NCI-H146 treated with DMSO at 0.1 percent for 48 hours (cell line): Measurements from ENCODE around the gene IGLL5.

Source experiments
- DNase-seq: peaks from one replicate; lab custom pipeline; 2025; ENCODE audit not compliant: unreplicated experiment; lab: John Stamatoyannopoulos, UW

Gene IGLL5

DNA sequence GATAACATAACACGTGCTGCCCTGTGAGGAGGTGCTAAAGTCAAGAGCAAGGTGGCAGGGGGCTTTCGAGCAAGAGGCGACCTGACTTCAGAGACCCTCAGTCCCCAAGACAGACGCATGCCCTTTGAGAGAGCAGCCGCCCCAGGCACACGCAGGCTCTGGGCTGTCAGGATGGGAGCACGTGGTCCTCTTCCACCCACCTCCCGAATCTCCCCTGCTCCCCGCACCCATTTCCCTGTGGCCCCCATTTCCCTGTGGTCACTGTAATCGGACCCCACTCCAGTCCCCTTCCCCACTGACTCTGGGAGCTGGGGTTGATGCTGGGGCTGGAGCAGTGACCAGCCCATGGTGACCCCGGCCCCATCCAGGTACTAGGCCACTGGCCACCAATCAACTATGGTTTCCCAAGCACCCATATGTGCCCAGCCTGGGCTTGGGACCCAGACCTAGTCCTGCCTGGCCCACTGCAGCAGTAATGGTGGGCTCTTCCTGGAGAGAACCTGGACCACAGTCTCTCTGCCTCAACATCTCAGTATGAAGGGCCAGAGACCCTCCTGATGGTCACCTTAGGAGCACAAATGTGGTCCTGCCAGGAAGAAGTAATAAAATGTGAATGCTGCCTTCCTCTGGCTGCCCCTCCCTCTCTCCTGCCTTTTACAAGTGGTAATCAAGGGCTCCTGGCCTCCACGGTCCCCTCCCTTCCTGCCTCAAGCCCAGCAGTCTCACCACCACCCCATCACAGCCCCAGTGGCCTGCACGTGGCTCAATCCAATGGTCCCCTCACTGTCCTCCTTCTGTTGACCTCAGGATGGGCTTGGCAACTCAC is 39.0 kb downstream of the IGLL5 start:
- DNase-seq = no peak

DNA sequence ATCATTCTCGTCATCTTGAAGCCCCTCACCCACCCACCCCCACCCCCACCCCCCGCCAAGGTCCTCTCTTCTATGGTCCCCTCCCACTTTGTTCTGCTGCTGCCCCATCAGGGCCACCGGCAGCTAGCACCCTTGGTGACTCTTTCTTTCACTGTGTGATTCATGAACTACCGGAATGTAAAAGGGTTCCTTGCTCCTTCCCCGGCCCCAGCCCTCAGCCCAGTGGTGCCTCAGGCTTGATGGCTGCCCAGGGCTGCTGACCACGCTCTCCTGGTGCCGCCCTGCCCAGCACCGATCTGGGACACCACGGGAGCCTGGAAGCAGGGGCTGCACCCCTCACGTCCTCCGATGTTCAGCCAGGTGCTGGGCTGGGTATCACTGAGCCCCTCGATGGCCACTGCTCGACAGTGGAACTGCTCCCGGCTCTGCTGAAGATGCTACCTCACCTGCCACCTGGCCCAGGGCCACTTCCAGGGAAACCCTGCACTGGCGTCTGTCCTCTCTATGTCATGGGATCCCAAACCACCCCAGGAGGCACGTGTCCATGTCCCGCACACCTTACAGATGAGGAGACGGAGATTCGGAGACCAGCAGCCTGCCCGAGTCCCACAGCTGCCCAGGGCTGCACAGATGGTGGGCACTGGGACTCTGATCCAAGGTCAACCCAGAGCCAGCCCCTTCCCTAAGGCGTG is 39.7 kb downstream of the IGLL5 start:
- DNase-seq = no peak

DNA sequence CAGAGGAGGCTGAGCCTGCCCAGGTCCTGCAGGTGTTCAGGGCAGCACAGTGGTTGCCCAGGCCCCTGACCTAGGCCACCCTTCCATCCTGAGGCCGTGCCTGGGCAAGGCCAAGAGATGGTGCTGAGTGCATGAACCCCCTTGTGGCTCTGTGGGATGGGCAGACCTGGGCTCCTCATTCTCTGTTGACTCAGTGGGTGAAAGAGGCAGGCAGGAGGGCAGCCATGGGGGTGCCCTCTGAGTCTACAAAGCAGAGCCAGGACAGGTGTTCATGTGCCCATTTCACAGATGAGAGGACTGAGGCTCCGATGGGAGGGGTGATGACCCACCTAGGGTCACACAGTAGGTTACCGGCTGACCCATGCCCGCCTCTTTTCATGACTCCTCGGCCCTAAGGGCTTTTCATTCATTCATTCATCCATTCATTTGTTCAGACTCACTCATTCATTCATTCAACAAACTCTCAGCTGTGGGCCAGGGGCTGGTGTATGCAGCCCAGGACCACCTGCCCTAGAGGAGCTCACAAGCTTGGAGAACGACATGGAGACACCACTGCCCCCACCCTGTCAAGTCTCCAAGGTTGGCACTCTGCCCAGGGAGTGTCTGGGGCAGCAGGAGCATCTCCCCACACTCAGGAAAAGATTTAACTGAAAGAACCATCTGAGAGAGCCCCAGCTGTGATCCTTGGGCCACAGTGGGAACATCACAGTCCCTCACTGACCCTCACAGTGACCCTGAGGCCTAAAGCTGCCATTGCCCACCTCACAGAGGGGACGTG is 40.5 kb downstream of the IGLL5 start:
- no peak for DNase-seq

DNA sequence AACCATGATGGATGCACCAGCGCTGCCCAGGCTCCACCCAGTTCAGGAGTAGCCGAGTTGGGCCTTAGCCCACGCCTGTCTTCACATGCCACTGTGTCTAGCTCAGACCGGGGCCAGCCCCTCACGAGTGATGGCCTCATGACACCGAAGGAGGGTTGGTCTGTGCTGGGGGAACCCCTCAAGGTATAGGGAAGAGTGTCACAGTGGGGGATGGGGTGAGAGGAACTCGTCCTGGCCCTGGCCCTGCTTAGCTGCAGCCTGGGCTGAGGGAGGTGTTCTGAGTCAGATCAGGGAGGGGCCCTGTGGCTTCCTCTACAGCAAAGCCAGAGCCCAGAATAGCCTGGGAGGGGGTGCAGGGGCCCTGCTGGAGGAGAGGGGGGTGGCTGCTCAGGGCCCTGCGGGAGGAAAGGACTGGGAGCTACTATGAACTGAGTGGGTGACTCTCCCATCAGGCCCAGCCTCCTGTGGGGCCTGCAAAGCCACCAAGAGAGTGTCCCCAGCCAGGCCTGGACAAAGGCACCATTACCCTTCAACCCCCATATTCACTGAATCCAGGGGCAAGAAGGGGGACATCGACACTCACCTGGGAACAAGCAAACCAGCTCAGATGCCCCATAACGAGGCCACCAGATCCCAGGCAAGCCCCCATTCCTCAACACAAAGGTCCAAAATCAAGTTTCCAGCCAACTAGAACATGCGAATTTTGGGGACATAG is 41.2 kb downstream of the IGLL5 start:
- DNase-seq = no peak

DNA sequence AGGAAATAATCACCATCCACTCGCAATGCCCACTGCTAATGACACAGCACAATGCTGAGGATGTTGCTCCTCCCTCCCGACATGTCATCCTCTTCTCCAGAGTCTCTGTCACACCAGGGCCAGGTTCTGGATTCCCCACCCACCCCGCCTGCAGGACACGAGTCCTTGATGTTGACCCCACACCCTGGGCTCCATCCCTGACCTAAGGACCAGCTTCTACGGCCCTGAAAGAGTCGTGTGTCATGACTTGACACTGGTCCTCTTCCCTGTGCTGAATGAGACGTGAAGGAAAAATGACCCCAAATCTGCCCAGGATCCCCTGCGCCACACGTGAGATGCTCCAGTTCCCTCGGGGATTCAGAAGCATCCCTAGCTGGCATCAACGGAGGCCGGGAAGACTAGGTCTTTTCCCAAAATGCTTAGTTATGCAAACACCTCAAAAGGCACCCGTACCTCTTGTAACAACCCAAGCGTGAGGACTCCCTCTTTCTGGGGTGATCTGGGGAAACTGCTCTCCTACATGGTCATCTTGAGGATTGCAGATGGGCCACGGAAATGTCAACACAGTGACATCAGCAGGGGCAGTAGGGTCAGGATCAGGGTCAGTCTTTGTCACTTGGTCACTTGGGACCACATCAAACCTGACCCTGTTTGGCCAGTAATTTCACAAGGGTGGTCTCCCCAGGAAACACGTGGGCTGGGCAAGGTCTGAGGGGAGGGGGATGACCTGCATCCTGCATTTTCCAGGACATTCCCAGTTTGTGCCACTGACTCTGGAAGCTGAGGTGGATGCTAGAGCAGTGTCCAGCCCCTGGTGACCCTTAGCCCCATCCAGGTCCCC is 42.0 kb downstream of the IGLL5 start:
- no peak for DNase-seq

DNA sequence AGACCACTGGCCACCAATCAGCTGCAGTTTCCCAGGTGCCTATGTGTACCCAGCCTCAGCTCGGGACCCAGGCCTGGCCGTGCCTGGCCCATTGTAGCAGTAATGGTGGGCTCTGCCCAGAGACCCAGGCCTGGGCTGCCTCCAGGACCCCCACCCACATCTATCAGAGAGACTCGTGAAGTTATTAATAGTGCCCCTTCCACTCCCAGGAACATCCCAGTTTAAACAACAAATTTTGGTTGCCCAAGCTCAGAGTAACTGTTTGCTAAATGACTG is 42.5 kb downstream of the IGLL5 start:
- no peak for DNase-seq

DNA sequence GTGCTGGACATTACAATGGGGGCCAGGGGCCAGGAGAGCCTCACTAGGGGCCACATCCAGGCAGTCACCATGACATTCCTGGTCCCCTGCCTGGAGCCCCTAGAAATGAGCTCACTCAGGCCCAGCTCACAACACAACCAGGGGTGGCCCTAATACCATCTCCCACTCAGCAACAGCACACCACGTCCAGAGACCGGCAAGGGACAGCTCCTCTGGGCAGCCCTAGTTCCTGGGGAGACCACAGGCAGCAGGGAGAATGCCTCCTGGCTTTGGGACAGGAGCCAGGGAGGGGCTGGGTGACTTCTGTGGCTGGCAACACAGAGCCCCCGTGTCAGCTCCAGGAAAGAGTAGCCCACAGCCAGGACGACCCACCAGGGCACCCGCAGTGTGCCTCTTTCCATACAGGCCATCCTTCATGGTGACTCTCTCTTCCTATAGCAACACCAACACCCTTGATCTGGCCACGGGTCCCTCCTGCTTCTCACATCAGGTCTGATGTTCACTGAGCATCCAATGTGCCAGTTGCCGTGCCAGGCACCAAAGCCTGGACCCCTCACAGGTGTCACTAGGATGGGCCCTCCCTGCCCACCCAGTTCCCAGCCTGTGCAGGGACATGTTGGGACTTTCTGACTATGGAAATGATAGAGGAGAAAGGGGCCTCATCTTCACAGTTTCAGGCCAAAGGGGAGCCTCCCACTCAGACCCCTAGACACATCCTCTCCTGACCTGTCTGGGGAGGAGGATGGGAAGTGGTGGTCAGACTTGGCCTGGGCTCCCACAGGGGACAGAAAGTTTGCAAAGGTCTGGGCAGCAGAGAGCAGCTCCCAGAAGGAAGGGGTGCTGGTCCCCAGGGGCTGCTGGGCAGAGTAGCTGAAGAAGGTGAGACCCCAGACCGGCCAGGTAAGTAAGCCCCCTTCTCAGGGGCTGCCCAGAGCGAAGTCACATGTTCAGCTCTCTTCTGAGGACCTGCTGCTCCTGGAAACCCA is 43.2 kb downstream of the IGLL5 start:
- DNase-seq = no peak

DNA sequence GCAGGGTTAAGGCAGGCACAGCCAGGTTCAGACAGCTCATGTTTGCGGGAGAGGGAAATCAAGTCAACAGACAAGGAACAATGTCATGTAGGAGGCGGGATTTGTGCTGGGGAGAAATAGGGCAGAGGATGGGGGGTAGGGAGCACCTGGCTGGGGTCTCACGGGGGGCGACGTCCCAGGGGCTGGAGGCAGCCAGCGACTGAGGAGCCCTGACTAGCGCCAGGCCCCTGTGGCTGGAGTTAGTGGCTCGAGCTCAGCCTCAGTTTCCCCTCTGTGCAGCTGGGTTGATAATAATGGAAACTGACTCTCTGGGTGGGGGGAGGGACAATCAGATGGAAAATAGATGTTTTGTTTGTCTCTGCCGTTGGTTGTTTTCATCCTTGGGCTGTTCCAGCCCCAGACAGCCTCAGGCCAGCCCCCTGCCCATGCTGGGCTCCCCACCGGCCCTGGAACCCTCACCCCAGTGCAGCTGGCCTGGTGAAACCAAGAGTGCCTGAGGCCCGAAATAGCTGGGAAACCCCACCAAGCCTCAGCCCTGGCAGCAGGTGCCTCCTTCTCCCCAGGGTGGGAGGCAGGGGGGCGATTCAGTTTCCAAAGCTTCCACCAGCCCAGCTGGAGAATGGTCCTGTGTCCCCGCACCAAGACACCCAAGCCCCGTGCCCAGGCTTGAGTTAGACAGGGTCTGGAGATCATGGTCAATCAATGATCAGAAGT is 44.1 kb downstream of the IGLL5 start:
- no peak for DNase-seq

DNA sequence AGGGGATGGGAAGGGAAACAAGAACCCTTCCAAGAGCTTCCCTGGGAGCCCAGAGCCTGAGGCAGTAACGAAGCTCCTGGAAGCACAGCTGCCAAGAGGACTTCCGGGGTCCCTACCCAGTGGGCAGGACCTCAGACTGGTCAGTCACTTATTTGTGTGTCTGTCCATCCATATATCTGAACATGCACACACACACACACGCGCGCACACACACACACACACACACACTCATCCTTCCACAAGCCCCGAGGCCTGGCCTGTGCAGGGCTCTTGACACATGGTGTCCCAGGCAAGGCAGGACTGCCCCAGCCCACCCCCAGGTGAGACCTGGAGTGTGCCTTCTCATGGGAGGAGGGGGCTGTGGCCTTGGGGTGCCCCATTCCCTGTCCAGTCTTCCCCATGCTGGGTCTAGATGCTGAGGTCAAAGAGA is 44.9 kb downstream of the IGLL5 start:
- no peak for DNase-seq

DNA sequence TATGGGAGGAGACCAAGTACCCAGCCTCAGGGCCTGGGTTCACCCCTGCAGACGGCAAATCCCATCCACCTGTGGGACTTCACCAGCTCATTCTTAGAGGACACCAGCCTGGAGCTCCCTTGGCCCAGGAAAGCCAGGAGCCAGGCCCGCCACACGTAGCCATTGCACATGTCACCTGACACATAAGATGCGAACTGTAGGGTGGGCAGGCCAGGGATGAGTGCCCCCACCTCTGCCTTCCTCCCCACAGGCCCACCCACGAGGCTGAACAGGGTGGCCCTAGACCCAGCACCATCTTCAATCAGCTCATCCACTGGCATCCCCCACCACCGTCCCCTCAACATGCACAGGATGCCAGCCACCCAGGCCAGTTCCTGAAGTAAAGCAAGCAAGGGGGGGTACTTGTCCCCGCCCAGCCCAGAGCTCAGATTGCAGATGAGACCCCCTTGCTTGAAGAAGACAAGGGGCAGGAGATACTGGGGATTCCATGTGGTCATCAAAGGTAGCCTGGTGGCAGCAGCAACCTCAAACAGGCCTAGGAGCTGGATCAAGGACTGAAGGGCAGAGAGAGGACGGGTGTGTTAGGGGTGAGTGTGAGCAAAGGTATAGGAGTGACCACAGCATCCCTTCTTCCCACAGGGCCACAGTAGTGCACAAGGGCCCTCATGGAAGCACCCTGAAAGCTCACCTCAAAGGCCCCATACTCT is 45.6 kb downstream of the IGLL5 start:
- no peak for DNase-seq

DNA sequence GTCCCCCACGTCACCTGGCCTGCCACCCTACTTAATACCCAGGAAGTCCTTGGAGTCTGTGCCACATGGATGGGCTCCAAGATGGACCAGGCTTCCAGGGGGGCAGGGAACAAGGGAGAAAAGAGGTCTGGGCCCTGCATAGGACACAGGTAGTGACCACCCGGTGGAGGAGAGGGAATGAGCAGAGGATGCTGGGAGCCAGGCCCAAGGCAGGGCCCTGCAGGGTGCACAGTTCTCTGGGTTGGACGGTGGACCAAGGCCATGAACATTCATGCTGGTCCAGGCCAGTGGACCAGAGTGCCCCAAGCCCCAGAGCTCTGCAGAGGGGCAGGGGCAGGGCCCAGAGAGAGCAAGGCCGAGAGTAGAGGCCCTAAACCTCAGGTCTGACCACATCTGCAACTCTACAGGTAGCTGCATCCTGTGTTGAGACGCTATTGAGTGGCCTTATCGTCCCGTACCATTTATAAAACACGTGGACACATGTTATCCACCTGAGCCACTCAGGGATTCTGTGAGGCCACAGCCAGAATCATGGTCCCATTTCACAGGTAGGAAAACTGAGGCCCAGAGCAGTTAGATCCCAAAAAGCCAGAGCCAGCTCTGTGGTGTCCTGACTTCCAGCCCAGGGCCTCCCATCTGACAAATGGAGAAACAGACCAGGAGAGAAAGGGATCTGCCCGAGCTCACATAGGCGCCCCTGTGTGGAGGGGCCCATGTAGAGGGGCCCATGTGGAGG is 46.4 kb downstream of the IGLL5 start:
- no peak for DNase-seq

DNA sequence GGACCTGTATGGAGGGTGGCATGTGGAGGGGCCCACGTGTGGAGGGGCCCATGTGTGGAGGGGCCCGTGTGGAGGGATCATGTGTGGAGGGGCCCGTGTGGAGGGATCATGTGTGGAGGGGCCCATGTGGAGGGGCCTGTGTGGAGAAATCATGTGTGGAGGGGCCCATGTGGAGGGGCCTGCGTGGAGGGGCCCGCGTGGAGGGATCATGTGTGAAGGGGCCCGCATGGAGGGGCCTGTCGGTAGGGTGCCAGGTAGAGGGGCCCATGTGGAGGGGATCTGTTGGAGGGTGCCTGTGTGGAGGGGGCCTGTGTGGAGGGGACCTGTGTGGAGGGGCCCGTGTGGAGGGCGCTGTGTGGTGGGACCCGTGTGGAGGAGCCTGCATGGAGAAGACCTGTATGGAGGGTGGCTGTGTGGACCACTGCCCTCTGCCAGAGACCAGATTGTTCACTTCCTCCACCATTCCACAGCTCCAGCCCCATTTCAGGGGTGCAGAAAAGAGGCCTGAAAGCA is 47.0 kb downstream of the IGLL5 start:
- no peak for DNase-seq

DNA sequence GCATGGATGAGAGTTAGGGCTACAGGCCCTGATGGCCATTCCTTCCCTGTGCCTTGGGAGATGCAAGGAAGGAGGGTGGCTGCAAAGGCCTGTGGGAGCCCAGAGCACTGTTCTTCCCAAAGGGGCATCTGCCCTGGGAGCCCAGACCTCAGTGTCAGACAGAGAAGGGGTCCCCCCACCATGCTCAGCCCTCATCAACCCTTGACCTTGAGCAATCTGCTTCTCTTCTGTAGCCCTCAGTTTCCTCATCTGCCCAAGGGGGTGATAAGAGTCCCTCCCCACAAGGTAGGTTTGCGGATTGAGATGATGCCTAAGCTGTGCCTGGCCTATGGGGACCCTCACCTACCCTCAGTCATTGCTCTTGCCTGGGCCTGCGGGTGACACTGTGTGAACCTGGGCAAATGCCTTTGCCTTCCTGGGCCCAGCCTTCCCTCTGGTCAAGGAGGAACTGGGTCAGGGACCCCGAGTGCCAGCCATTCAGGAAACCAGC is 47.5 kb downstream of the IGLL5 start:
- DNase-seq = no peak

DNA sequence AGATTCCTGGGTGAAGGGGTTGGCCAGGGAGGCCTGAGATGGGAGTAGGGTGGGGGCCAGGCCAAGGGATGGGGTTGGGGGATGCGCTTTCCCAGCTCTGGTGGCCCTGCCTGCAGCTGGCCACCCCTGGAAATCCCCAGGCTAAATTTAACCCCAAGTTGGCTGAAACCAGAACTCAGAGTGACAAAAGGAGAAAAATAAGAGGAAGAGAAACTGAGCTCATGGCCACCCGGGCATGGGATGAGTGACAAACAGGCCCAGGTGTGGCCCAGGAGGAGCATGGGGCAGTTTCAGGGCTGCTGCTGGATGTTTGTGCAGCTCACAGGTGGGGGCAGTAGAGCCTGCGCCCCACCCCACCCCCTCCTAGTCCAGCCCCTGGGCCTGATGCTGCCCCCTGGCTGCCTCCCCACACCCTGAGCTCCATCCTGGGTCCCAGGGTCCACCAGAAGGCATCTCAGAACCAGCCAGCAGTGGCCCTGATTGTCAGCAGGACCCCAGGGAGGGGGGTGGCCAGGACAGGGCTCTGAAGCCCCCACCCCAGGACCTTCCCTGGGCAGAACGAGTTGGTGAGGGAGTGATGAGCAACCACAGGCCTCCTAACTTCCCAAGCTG is 48.0 kb downstream of the IGLL5 start:
- DNase-seq = no peak

DNA sequence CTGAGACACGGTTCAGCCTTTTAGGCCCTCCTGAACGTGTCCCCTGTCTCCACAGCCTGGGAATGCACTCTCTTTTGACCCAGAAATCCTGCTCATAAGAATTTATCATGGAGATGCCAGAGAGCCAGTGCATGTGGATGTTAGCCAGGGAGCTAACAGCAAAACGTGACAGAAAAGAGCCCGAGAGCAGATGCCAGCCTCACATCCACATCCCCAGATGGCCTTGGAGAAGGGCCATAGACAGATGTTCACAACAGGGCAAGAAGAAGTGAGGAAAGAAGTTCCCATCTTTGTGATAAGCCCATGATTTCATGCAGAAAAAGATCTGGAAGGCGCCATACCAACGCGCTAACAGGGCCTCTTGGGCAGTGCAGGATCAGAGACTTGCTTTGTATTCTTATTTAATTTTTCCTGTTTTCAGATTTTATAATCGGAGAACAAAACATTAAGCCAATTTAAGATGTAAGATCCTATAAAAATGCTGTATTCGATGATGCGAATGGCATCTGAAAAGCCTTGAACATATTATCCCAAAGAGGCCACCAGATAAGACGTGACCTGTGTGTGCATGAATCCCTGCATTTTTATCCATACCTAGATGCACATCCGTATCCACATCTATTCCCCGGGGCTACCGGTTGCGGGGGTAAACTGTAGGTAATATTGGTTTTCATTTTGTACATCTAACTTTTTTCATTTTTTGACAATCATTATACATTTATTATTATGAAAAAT is 48.7 kb downstream of the IGLL5 start:
- DNase-seq = no peak
